Fibroblast of gingiva (primary cell): ENCODE data around the gene IQCN.

Experiments
- DNase-seq: peaks from one replicate; pipeline ENCODE4 v3.0.0-alpha.2; 2011; ENCODE audit warnings: low read depth

IQCN gene

DNA sequence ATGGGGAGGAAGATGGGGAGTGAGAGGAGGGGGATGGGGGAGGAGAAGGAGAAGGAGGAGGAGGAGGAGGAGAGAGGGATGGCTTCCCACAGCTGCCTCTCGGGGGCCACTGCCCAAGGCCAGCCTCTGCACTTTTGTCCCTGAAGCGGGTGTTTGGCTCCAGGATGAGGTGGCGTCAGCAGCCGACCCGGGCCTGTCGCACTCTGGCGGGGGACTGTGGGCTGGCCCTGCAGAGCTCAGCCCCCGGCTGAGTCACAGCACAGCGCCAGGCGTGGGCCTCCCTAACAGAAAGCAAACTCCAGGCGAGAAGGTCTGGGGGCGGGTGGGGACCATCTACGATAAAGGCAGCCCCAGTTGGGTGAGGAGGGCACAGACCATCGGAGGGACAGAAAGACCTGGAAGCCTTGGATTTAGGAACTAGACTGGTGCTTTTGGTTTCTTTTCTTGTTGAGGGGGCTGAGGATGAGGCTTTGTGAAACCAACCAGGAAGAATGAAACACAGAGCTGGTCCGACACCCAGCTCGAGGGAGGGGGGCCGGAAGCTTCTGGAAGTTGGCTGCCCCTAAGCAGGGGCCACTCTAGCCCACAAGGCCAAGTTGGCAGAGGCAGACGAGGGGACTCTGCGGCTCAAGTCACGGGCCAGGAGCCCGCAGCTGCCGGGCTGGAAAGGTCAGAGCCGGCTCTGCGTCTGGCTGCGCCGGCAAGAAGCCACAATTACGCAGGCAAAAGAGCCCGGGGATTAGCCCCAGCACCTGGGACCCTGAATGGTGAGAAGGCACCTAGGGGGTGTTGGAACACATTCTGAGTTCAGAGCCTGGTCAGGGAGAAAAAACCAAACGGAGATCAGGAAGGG is 30.4 kb upstream of the IQCN start:
- DNase-seq: peak; percentile 77

DNA sequence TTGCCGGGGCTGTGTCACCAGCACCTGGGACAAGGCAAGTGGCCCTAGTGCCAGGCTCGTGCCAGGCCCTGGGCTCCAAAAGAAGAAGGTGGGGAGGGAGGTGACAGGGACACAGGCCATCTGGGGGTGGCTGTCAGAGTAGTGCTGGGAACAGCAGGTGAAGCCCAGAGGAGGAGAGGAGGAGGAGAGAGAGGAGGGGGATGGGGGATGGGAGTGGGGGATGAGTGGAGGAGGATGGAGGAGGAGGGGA is 29.9 kb upstream of the IQCN start:
- no peak for DNase-seq

DNA sequence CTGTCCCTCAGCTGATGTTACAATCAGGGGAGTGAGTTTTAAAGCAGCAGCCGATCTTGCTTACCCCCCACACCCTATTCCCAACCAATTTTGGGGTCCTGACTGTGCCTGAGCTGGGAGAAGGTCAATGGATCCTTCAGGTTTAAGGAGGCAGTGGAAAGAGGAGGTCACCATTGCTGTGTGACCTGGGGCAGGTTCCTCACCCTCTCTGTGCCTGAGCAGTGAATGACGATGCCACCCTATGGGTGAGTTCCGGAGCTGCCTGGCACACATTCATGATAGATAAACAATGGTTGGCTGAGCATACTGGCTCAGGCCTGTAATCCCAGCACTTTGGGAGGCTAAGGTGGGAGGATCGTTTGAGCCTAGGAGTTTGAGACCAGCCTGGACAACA is 27.5 kb upstream of the IQCN start:
- no peak for DNase-seq

DNA sequence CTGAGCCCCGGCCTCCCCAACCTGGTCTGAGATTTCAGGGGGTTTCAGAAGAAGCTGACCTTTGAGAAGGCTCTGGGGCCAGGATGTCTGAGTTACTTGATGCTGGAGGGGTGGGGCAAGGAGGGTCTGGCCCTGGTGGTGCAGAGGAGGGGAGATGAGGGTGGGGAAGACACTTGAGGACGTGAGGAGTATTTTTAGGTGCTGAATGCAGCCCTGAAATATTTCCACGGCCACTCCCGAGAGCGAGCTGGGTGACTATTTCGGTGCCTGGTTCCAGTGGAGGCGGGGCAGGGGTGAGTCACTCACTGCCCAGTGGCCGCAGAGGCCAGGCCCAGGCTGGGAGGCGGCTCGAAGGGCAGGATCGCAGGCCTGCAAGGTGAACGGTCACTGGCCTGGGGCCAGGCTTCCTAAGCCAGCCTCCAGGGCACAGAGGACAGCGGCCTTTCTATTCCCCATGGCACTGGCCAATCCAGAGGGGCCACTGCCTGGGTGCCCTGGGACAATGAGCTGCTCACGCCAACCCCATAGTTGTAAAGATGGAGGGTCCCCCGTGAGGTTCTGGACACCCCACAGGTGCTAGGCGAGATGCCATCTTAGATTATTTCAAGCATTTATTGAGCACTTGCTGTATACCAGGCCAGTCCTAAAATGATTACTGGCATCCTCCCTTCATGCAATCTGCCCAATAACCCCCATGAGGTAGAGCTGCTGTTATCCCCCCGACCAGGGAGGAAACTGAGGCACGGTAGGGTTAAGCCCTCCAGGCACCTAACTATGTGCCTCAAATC is 26.9 kb upstream of the IQCN start:
- DNase-seq: peak; percentile 62

DNA sequence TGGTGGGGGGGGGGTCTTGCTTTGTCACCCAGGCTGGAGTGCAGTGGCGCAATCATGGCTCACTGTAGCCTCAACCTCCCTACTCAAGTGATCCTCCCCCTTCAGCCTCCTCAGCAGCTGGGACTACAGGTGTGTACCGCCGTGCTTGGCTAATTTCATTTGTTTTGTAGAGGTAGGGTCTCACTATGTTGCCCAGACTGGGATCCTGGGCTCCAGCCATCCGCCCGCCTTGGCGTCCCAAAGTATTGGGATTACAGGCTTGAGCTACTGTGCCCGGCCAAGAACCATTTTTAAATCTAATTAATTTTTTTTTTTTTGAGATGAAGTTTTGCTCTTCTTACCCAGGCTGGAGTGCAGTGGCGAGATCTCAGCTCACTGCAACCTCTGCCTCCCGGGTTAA is 25.4 kb upstream of the IQCN start:
- no peak for DNase-seq

DNA sequence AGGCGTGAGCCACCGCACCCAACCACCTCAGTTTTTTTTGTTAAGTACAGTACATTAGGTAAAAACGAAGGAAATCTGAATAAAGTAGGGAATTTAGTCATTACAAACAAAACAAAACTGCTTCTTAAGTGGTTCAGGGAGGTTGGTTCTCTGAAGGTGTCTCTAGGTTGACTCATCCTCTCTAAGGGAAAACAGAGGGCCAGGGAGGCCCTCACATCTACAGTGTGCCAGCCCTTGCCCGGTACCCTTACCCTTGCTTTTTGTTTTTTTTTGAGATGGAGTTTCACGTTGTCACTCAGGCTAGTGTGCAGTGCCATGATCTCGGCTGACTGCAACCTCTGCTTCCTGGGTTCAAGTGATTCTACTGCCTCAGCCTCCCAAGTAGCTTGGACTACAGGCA is 24.3 kb upstream of the IQCN start:
- no peak for DNase-seq

DNA sequence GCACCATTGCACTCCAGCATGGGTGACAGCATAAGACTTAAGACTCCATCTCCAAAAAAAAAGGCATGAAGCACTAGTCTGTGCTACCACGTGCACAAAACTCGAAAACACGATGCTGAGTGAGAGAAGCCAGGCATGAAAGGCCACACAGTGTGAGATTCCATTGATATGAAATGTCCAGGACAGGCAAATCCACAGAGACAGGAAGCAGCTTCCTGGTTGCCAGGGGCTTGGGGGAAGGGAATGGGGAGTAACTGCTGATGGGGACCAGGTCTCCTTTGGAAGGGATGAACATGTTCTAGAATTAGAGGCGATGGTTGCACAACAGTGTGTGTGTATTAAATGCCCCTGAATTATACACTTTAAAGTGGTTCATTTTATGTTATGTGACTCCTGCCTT is 23.1 kb upstream of the IQCN start:
- DNase-seq: no peak

DNA sequence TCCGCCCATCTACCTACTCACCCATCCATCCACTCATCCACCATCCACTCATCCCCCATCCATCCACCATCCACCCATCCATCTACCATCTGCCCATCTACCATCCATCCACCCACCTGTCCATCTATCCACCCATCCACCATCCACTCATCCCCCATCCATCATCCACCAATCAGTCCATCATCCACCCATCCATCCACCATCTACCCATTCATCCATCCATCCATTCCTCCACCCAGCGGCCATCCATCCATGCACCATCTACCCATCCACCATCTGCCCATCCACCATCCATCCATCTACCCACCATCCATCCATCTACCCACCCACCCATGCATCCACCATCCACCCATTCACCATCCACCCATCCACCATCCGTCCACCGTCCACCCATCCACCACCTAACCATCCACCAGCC is 20.8 kb upstream of the IQCN start:
- DNase-seq: no peak

DNA sequence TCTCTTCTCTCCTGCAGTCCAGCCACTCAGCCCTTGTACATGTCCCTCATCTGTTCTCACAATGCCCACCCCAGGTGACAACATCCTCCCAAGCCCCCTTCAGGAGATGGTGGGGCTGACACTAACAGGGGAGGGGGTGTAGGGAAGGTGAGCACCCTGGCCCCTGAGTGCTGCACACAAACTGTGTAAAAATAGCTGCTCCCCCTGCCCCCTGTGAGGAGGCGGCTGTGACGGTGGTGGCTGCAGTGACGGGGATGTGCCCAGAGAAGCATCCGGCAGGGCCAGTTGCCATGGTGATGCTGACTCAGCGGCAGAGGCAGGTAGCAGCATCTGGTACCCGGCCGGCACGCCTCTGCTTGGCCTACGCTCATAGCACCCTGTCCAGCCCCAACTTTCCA is 20.2 kb upstream of the IQCN start:
- no peak for DNase-seq

DNA sequence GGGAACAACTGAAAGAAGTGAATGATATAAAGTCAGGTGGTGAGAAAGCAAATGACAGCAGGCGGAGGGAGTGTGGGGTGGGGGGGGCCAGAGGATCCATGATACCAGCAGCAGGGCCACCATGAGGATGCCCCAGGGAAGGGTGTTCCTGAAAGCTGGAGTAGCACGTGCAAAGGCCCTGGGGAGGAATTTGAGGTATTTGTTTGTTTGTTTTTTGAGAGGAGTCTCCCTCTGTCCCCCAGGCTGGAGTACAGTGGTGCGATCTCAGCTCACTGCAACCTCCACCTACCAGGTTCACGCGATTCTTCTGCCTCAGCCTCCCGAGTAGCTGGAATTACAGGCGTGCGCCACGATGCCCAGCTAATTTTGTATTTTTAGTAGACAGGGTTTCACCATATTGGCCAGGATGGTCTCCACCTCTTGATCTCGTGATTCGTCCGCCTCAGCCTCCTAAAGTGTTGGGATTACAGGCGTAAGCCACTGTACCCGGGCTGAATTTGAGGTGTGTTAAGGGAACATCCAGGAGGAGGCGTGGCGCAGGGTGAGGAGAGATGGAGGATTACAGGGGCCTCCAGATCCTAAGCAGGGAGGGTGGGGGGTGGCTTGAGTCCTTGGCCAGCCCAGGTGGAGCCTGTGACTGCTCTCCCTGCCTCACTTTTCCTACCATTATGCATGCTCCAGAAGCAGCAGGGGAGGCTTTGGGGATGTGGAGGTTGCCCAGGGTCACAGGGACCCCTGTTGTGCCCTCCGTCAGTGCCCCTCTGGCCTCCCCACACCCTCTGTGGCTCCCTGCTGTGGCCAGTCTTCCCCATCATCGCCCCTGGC is 19.6 kb upstream of the IQCN start:
- no peak for DNase-seq

DNA sequence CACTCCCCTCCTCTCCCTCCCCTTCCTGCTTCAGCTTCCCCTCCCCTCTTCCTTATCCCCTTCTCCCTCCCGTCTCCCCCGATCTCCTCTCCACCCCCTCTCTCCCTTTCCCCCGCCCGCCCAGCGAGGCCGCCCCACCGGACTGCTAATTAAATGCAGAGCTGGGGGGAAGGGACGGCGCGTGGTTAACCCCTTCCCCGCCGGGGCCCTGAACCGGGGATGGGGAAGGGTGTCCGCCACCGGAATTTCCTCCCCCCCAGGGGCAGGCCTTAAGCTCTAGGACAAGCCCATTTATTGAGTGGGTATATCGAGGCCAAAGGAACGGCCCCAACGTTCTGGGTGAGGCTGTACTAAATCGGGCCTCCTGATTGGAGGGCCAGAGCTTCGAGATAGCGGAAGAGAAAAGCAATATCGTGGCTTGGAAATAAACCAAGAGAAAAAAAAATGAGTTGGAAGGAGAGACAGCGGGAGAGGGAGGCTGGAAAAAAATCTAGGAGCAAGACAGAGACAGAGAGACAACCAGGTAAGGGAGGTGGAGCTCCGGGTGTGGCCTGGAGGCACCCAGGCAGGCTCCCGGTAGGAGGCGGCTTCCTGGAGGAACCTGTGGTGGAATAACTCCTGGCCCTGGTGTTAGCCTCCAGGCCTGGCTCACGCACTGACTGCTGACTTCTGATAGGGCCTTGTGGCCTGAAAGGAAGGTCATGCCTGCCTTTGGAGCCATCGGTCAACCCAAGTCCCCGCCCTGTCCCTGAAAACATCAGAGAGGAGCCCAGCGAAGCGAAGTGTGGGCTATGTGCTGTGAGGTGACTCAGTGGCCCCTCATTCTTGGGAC is 18.8 kb upstream of the IQCN start:
- DNase-seq: peak; percentile 78

DNA sequence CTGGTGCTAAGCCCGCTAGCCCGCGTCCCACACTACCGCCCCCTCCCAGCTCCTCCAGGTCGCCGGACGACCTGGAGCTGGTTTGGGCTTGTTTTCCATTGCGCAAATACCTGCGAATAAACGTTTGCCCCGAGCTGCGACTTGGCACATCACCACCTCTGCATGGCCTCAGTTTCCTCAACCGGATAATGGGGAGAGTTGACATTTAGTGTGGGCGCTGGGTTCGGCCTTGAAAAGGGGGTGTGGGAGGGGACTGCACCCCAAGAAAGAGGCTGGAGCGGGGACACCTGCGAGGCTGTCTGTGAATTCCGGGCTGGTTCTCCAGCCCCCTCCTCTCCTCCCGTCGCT is 18.2 kb upstream of the IQCN start:
- no peak for DNase-seq

DNA sequence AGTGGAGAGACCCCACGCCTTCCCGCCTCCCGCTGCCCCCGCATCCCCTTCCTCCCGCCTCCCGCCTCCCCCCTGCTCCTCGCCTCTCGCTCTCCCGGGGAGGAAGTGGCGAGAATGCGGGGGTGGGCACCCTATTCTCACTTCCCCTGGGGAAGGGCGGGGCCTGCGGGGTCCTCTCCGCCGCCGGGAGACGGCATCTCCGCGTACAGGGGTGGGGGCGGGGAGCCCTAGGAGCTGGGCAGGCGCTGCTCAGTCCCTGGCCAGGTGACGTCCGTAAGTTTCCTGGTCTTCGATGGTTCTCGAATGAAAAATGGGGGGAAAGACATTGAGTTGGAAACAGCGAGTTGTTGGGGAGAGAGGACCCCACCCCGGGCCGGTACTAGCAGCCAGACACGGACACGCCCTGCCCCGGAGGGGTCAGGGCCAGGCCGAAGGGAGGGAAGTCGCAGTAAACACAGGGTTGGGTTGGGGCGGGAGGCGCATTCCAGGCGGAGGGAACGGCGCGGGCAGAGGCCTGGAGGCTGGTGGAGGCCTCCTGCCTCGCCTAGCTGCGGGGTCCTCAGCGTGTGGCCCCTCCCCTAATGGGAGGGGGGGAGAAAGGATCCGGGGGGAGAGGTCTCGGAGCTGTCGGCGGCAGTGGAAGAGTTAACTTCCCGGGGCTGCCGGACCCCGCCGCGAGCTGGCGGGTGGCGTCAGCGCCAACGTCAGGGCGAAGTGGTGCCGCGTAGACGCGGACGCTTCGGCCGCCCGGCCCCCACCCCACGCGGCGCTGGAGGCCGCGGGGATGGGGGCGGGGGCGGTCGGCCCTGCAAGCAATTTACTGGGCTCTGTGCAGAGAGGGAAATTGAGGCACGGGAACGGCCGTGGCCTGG is 17.6 kb upstream of the IQCN start:
- peak; percentile 71 for DNase-seq

DNA sequence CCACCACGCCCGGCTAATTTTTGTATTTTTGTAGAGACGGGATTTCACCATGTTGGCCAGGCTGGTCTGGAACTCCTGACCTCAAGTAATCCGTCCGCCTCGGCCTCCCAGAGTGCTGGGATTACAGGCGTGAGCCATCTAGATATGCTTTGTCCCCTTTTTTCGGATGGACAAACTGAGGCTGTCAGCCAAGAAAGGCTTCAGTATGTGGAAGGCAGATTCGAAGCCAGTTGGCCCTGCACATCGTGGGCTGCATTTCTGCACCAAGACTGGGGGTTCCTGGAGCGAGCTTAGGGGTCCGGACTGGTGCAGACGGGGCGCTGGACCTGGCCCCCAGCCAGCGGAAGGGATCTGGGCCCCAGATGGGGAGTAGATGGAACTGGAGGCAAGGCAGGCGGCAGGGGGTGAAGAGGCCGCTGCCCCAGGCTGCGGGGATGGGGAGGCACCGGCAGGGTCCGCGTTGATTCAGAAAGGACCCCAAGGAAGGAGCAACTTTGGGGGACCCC is 16.8 kb upstream of the IQCN start:
- DNase-seq: no peak

DNA sequence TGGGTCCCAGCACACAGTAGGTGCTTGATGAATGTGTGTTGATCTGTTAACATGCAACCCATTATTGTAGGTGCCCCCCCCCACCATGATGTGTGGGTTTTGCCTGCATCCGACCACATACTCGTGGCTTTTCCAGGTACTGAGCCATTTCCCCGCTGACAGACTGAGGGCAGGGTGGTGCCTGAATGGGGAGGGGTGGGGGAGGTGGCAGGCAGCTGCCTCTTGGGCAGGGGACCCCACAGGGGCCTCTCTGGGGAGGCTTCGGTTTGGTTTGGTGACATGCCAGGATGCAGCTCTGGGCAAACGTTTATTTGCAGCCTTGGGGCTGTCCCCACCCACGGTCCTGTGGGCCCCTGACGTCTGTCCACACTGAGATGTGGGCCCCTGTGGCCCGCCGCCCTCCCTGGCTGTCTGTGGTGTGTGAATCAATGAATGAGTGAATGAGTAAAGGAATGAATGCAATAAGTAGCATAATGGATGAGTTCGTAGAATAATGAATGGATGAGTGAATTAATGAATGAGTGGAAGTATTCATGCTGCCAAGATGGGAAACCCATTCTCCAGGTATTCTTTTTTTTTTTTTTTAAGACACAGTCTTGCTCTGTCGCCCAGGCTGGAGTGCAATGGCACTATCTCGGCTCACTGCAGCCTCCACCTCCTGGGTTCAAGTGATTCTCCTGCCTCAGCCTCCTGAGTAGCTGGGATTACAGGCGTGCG is 16.2 kb upstream of the IQCN start:
- DNase-seq: no peak

DNA sequence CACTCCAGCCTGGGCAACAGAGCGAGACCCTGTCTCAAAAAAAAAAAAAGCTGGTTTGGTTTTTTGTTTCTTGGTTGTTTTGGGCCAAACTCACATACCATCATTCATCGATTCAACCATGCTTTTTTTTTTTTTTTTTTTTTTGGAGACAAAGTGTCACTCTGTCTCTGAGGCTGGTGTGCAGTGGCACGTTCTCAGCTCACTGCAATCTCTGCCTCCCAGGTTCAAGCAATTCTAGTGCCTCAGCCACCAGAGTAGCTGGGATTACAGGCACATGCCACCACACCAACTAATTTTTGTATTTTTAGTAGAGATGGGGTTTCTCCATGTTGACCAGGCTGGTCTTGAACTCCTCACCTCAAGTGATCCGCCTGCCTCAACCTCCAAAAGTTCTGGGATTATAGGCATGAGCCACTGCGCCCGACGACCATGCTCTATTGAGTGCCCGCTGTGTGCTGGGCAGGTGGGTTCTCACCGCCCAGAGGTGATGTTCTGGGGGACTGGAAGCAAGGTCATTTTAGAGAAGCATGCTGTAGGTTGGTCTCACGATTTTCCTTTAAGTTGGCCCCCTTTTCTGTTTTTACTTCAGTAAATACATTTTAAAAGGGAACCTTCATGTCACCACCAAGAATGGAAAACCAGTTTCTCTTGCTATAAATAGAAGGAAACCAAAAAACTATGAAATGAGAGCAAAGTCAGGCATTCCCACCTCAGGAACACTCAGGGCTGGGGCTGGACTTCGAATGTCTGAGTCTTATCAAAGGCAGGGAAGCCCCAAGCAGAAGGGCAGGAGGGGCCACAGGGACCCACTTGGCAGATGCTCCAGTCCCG is 15.4 kb upstream of the IQCN start:
- DNase-seq: no peak

DNA sequence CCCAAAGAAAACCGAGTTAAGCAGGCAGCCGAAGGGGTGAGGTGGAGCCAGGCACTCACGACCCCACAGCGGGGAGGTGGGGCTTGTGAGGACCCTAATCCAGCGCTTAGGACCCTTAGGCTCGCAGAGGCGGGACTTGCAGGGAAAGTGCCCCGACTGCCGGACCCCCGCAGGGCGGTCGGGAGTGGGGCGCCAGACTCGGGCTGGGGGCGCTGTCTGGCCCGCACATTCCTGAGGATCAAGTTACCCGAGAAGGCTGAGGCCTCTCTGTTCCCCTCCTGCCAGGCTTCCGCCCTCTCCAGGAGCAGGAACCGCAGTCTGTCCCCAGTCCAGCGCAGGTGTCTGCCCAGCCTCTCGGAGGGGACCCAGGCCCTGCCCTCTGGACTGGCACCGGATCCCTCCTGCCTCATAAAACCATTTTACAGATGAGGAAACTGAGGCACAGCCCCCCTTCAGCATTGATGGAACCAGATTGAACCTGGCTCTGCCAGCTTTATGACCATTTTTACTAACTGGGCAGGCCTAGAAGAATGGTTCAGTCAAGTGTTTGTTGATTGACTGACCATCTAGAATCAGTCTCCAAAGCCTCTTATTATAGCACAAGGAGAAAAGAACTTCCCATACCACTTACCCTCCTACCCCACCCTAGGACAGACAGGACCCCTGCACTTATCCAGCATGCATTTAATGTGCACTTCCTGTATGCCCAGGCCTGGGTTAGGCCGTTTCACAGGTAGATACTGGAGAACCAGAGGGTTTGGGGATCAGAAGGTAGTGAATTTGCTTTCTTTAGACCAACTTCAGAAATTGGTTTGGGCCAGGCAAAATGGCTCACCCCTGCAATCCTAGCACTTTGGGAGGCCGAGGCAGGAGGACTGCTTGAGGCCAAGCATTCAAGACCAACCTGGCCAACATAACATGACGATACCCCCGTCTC is 13.9 kb upstream of the IQCN start:
- DNase-seq: no peak

DNA sequence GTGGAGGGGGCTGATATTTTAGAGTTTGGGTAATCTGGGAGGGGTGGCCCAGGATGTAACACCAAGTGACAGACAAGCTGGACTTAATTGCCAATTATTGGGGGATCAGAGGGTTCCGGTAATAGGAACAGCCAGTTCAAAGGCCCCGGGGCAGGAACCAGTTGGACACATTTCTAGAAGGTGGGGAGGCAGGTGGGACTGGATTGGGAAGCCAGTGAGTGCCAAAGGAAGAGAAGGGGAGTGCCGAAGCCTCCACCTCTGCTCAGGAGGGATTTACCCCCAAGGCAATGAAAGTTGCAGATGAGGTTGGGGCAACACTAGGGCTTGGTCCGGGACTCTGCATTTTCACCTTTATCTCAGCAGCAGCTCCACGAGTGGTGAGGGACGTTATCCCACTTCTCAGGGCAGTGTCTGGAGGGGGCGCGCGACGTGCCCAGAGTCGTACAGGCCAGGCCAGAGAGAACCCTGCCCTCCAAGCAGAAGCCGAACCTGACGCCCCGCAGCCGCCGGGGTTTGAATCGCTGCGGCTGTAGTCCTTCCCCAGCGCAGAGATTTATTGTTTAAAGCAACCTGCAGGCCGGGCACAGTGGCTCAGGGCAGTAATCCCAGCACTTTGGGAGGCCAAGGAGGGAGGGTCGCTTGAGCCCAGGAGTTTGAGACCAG is 12.9 kb upstream of the IQCN start:
- DNase-seq: no peak
